NCI-H2081 treated with DMSO at 0.1 percent for 48 hours (cell line): Measurements from ENCODE around the gene NOP9.

Source experiments
- DNase-seq: peaks from one replicate; lab custom pipeline; 2025; lab: John Stamatoyannopoulos, UW

Gene NOP9, protein sequence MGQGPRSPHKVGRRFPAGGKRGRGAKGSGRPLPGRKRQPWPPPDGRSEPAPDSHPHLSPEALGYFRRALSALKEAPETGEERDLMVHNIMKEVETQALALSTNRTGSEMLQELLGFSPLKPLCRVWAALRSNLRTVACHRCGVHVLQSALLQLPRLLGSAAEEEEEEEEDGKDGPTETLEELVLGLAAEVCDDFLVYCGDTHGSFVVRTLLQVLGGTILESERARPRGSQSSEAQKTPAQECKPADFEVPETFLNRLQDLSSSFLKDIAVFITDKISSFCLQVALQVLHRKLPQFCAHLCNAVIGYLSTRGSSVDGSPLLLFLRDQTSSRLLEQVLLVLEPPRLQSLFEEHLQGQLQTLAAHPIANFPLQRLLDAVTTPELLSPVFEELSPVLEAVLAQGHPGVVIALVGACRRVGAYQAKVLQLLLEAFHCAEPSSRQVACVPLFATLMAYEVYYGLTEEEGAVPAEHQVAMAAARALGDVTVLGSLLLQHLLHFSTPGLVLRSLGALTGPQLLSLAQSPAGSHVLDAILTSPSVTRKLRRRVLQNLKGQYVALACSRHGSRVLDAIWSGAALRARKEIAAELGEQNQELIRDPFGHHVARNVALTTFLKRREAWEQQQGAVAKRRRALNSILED

GRCh38 chr14:24299255-24300191 lies at the start of gene NOP9, which contains the start of gene DHRS1:
TSS of gene NOP9 (plus strand) at chr14:24299850. CDS start at chr14:24299955, 105 bp downstream.
TSS of gene DHRS1 (minus strand) at chr14:24299780. CDS start at chr14:24299106, 674 bp downstream.
- DNase-seq: peak; percentile 28

- DNase-seq: no peak
Measured at GRCh38 chr14:24250354-24250753, 49.3 kb upstream of the NOP9 start.

GRCh38 chr14:24251880-24252288 lies 47.8 kb upstream of the NOP9 start:
- DNase-seq: no peak

GRCh38 chr14:24252289-24253124 lies 47.1 kb upstream of the NOP9 start:
- no peak for DNase-seq

DNA sequence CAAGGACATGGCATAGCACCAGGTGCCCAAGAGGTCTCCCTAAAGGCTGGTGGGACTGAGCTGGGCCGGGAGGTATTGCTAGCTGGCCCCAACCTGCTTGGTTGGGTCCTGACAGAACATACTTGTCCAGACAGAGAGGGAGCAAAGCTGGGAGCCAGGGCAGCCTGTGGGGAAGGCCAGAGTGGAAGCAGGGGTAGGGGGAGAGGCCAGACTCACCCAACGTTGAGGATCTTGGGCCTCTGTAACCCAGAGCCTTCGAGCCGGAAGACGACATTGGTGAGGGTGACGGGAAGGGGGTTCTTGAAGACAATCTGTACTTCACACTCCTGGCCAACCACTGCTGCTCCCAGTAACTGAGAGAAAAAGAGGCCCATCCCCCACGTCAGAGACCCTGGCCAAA lies 45.7 kb upstream of the NOP9 start:
- DNase-seq: no peak

DNA sequence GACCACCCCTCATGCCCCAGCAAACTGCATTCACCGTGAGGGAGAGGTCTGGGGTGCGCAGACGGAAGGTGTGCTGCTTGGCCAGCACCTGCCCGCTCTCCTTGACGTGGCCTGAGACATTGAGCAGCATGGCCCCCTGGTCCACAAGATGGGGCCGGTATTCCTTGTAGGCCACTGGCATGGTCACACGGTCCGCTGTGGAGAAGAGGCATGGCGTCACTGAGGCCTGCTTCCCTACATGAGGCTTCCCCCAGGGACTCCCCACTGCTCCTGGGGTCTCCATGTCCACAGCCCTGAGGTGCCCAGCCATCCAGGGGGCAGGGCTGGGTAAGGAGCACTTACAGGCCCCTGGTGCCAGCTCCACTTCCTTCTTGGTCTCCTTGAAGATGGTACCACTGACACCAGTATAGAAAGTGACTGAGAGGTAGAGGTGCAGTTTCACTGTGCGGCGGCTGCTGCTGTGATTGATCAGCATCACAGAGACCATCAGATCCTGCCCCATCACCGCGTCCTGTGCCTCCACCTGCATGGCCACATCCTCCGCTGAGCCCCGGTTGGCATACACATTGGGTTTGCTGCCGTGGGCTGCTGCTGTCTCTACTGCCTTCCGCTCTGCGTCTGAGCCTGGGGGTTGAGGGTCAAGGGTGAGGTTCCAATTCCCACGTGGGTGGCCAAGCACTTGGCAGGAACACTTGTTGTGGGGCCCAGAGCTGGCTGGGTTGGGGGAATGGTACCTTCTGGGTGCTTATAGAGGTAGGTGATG lies 44.8 kb upstream of the NOP9 start:
- DNase-seq: no peak

DNA sequence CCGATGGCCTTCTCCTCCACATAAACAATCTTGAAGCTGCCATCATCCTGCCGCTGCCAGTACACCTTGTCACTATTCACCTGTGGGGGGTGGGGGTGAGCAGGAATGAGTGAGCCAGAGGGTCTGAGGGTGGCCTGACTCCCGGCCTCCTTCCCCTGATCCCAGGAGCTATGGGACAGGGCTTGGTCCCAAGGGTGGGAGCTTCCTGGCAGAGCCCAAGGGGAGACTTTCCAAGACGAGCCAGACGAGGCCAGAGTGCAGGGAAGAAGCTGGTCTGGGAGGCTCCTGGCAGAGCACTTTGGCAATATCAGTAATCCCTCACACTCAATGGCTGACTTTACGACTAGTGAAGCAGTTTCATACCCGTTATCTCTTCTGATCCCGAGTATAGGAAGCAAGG lies 44.2 kb upstream of the NOP9 start:
- DNase-seq: no peak

DNA sequence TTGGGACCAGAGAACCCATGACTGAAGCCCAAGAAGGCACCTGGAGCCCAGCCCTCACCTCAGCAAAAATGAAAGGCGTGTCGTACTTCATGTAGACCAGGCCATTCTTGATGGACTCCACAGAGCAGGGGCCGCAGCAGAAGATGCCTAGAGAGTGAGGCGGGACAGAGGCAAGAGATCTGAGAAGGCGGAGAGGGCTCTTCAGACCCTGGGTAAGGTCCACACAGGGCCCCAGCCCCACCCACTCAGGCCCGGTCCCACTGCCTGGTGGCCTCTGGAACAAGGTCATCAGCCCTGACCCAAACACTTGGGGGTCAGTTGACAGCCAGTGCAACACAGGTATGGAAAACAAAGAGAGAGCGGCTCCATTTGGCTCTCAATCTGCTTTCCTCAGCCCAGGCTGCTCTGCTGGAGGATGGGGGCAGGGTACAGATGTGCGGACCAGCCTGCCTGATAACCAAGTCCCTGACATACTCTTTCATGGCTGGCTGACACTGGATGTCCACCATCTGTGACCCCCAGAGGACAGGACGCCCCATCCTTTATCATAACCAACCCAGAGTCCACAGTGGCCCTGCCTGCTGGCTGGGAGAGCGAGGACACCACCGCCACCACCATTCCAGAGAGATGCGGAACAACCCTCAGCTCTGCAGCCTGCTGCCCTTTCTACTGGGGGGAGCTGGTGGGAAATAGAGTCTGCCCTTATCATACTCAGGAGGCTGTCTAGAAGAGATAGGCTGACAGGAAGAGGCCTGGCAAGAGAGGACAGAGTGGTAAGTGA lies 43.5 kb upstream of the NOP9 start:
- DNase-seq: no peak

DNA sequence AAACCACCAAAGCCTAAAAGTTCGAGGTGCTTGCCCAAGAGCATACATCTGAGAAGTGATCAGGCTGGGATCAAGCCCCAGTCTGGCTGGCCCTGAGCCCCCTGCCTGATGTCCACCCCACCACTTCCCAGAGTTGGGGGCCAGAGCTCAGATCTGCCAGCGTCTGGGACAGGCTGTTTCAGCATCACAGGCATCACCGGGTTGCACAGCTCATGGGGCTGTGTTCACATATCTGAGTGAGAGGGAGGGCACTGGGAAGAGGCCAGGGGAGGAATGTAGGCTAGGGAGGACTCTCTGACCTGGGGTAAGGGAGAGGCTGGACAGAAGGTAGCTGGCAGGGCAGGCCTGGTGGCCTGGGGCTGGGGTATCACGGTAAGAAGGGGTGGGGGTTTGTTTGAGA lies 42.7 kb upstream of the NOP9 start:
- no peak for DNase-seq

GRCh38 chr14:24258119-24258518 lies 41.5 kb upstream of the NOP9 start:
- no peak for DNase-seq

GRCh38 chr14:24258548-24259265 lies 40.9 kb upstream of the NOP9 start:
- no peak for DNase-seq

- no peak for DNase-seq
Measured at GRCh38 chr14:24259282-24260025, 40.2 kb upstream of the NOP9 start.

DNA sequence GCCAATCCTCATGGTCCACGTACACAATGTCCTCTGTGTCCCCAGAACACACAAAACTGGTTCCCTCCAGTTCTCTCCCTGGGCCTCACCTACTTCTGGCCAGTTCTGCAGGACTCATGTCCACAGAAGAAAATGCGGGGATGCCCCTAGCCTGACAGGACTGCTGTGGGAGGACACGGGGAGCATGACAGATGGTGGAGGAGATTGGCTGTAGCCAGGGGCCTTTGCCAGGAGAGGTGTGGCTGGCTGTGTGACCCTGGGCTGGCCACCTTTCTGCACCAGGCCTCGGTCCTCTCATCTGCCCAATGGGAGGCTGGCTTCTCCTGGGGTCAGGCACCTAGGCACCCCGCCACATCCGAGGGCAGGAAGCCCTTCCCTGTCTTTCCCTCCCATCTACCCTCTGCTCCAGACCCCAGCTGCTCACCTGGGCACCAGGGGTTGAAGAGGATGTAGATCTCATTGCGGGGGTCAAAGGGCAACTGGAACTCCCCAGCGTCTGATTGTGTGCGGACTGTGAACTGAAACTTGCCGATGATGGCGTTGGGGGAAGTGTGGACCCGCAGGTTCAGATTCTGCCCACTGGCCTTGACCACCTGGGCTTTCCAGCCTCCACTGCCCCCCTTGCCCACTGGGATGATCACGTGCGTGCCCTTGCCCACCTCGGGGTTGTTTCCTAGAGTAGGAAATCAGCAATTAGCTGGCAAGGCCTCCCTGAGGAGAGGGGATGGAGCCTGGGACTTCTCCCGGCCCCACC lies 39.4 kb upstream of the NOP9 start:
- DNase-seq: no peak

- no peak for DNase-seq
Measured at GRCh38 chr14:24260780-24261157, 38.9 kb upstream of the NOP9 start.

DNA sequence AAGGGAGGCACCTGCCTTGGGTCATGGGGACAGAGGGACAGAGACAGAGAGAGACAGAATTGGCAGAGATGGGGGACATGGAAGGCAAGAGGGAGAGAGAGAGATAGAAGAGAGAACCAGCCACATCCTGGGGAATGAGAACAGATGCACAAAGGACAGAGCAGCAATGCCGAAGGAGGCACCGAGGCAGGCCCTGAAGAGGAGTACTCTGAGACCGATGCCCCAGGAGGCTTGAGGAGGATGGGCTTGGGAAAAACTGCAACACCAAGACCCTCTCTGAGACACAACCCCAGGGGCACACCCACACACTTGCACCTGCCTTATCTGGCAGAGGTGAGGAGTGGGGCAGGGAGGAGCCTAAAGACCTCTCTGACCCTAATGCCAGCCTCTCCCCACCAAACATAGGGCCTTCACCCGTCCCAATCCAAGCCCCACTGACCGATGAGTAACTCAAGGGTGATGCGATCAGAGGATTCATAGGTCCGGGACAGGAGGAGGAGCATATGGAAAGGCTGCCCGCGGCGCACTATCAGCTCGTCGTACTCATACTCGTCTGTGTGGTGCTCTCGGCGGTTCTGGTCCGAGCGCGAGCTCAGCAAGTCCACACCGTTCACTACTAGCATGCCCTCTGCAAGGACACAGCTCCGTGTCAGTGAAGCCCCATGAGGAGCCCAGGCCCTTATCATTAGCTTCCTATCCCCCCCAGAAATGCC lies 38.2 kb upstream of the NOP9 start:
- no peak for DNase-seq

DNA sequence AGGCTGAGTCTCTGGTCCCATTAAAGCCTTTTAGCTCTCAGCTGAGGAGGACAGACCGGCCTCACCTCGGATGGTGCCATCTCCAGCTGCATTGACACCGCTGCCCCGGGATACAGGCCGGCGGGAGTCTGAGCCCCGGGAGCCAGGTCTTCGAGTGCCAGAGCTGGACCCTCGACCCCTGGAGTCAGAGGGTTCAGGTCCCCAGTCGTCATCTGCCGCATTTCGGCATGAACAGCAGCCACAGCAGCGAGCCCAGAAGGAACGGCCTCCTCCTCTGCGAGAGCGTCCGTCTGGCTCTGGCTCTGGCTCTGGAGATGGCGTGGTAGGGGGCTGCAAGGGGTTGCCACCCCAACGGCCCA lies 37.7 kb upstream of the NOP9 start:
- no peak for DNase-seq
